LNCaP clone FGC (cell line): Measurements from ENCODE around the gene PLEKHH3.
"Not testable (repeated sequence)": the region's sequence is repeated elsewhere in the genome, so short reads cannot be mapped to it uniquely, and the experiment has no call there.

Experiments used
- DNase-seq: peaks from one replicate; pipeline ENCODE4 v3.0.0-alpha.2; 2011; ENCODE audit warnings: low read depth
- H3K4me3 ChIP-seq: 2 replicates; pipeline ENCODE4 v1.5.1; 2011; ENCODE audit warnings: mild to moderate bottlenecking, low read depth, low read length, control low read depth
- CTCF ChIP-seq: IDR thresholded peaks from 2 replicates; pipeline ENCODE4 v1.5.1; 2012; ENCODE audit warnings: mild to moderate bottlenecking; ENCODE audit not compliant: control insufficient read depth, insufficient read depth; ENCODE audit errors: extremely low read depth

Gene PLEKHH3

GRCh38 chr17:42651392-42651791, 25.4 kb downstream of the PLEKHH3 start:
- no peak overlapping the region for H3K4me3 ChIP-seq
- no peak for DNase-seq
- no peak for TF ChIP-seq CTCF

GRCh38 chr17:42647778-42648177, 29.0 kb downstream of the PLEKHH3 start:
- no peak overlapping the region for H3K4me3 ChIP-seq
- no peak for DNase-seq
- TF ChIP-seq CTCF, result no peak

GRCh38 chr17:42642336-42642735, 34.5 kb downstream of the PLEKHH3 start:
- H3K4me3 ChIP-seq, result no peak overlapping the region
- TF ChIP-seq CTCF, result no peak
- DNase-seq, result no peak

GRCh38 chr17:42640121-42640520, 36.7 kb downstream of the PLEKHH3 start:
- no peak for DNase-seq
- TF ChIP-seq CTCF, result no peak
- no peak overlapping the region for H3K4me3 ChIP-seq

GRCh38 chr17:42639525-42640113, 37.2 kb downstream of the PLEKHH3 start:
- DNase-seq, result no peak
- TF ChIP-seq CTCF, result no peak
- H3K4me3 ChIP-seq, result no peak overlapping the region

GRCh38 chr17:42632949-42633444, 43.8 kb downstream of the PLEKHH3 start:
- TF ChIP-seq CTCF, result no peak
- no peak overlapping the region for H3K4me3 ChIP-seq
- DNase-seq, result no peak

- no peak for TF ChIP-seq CTCF
- H3K4me3 ChIP-seq, result no peak overlapping the region
- DNase-seq, result no peak
Observed at GRCh38 chr17:42629411-42630009, 47.3 kb downstream of the PLEKHH3 start.

- not testable (repeated sequence) for H3K4me3 ChIP-seq
Observed at GRCh38 chr17:42627032-42627764, 49.6 kb downstream of the PLEKHH3 start.

More at GRCh38 chr17:42627032-42627764, 49.6 kb downstream of the PLEKHH3 start:
- not testable (repeated sequence) for DNase-seq
